ENCODE results near the gene JMJD1C.
"Not testable (repeated sequence)": the region's sequence is repeated elsewhere in the genome, so short reads cannot be mapped to it uniquely, and the experiment has no call there.

Gene JMJD1C

GRCh38 chr10:63154546-63155387 is 311.0 kb downstream of the JMJD1C start:
- Histone ChIP-seq H3K79me2 (ENCODE audit: low read length) (peaks cover 9% of the 10 kb centered on the region), H4K20me1 (ENCODE audit: insufficient read depth, low read length) (peaks cover 21% of the 10 kb centered on the region), H3K4me3 (ENCODE audit: low read length) (no peak overlapping the region), H3K4me2 (ENCODE audit: low read length) (no peak overlapping the region), H2AFZ (ENCODE audit: low read depth, low read length) (no peak overlapping the region), H3K27ac (ENCODE audit: low read length) (no peak overlapping the region), H3K9ac (ENCODE audit: low read length) (no peak overlapping the region), H3K27me3 (ENCODE audit: low read depth, low read length) (no peaks in the 10 kb centered on the region), H3K9me3 (ENCODE audit: insufficient read depth, low read length) (no peaks in the 10 kb centered on the region), H3K36me3 (replicated peaks; ENCODE audit: low read depth, low read length) (peaks cover 16% of the 10 kb centered on the region), H3K4me1 (ENCODE audit: low read length) (peaks cover 3% of the 10 kb centered on the region; the same call in 1 of the 2 replicates)
- TF ChIP-seq CTCF (IDR thresholded peaks at IDR 0.05; ENCODE audit: low read depth, low read length) (no peak), EZH2phosphoT487 (IDR thresholded peaks at IDR 0.05; ENCODE audit: low read depth) (no peak)

- H3K4me1 ChIP-seq (ENCODE audit: low read length); H3K27me3 ChIP-seq (ENCODE audit: low read depth, low read length); H3K4me2 ChIP-seq (ENCODE audit: low read length); H3K9ac ChIP-seq (ENCODE audit: low read length); H2AFZ ChIP-seq (ENCODE audit: low read depth, low read length); H3K27ac ChIP-seq (ENCODE audit: low read length); H3K9me3 ChIP-seq (ENCODE audit: insufficient read depth, low read length); H3K4me3 ChIP-seq (ENCODE audit: low read length): not testable (repeated sequence)
- peaks cover 21% of the 10 kb centered on the region for H4K20me1 ChIP-seq (ENCODE audit: insufficient read depth, low read length)
- peaks cover 16% of the 10 kb centered on the region for H3K36me3 ChIP-seq (replicated peaks; ENCODE audit: low read depth, low read length)
- H3K79me2 ChIP-seq (ENCODE audit: low read length) = peaks cover 17% of the 10 kb centered on the region
Observed at GRCh38 chr10:63153868-63154545, 311.8 kb downstream of the JMJD1C start.

GRCh38 chr10:63150745-63151144 is 315.0 kb downstream of the JMJD1C start:
- H3K27ac ChIP-seq (ENCODE audit: low read length) = no peak overlapping the region
- peaks cover 37% of the 10 kb centered on the region for H3K79me2 ChIP-seq (ENCODE audit: low read length)
- TF ChIP-seq EZH2phosphoT487 (IDR thresholded peaks at IDR 0.05; ENCODE audit: low read depth) (no peak), CTCF (IDR thresholded peaks at IDR 0.05; ENCODE audit: low read depth, low read length) (no peak)
- no peak overlapping the region for H3K4me2 ChIP-seq (ENCODE audit: low read length)
- no peaks in the 10 kb centered on the region for H3K9me3 ChIP-seq (ENCODE audit: insufficient read depth, low read length)
- H3K4me3 ChIP-seq (ENCODE audit: low read length) = no peak overlapping the region
- H3K4me1 ChIP-seq (ENCODE audit: low read length) = no peaks in the 10 kb centered on the region
- no peak overlapping the region for H3K9ac ChIP-seq (ENCODE audit: low read length)
- H3K36me3 ChIP-seq (replicated peaks; ENCODE audit: low read depth, low read length) = peaks cover 26% of the 10 kb centered on the region
- H4K20me1 ChIP-seq (ENCODE audit: insufficient read depth, low read length) = peaks cover 25% of the 10 kb centered on the region
- no peaks in the 10 kb centered on the region for H3K27me3 ChIP-seq (ENCODE audit: low read depth, low read length)
- no peak overlapping the region for H2AFZ ChIP-seq (ENCODE audit: low read depth, low read length)

- TF ChIP-seq CTCF (IDR thresholded peaks at IDR 0.05; ENCODE audit: low read depth, low read length) = no peak
- TF ChIP-seq EZH2phosphoT487 (IDR thresholded peaks at IDR 0.05; ENCODE audit: low read depth) = no peak
- H3K4me3 ChIP-seq (ENCODE audit: low read length) = no peak overlapping the region
- peaks cover 3% of the 10 kb centered on the region; the same call in 1 of the 2 replicates for H3K4me1 ChIP-seq (ENCODE audit: low read length)
- H3K79me2 ChIP-seq (ENCODE audit: low read length) = peaks cover 73% of the 10 kb centered on the region
- H3K9ac ChIP-seq (ENCODE audit: low read length) = no peak overlapping the region
- peaks cover 60% of the 10 kb centered on the region for H4K20me1 ChIP-seq (ENCODE audit: insufficient read depth, low read length)
- no peaks in the 10 kb centered on the region for H3K9me3 ChIP-seq (ENCODE audit: insufficient read depth, low read length)
- no peak overlapping the region for H2AFZ ChIP-seq (ENCODE audit: low read depth, low read length)
- no peak overlapping the region for H3K27ac ChIP-seq (ENCODE audit: low read length)
- no peak overlapping the region for H3K4me2 ChIP-seq (ENCODE audit: low read length)
- no peaks in the 10 kb centered on the region for H3K27me3 ChIP-seq (ENCODE audit: low read depth, low read length)
- peaks cover 13% of the 10 kb centered on the region for H3K36me3 ChIP-seq (replicated peaks; ENCODE audit: low read depth, low read length)
Observed at GRCh38 chr10:63146503-63146902, 319.3 kb downstream of the JMJD1C start.
